PC-3 (cell line): ENCODE results near the gene GSX1.

Source experiments
- CTCF ChIP-seq: fragments of 300-600 bp; sonication (generic); conservative IDR thresholded peaks from 2 replicates; pipeline ENCODE4 v1.5.1; 2017; ENCODE audit warnings: antibody characterized with exemption, low read depth, mild to moderate bottlenecking, low read length
- EZH2 ChIP-seq: fragments of 300-600 bp; sonication (generic); IDR thresholded peaks from one replicate; pipeline ENCODE4 v1.6.1; 2017; ENCODE audit warnings: antibody characterized with exemption, mild to moderate bottlenecking, low read length; ENCODE audit not compliant: unreplicated experiment

- no peak for TF ChIP-seq CTCF
- TF ChIP-seq EZH2 = no peak
These were observed 28.5 kb downstream of the GSX1 start for GRCh38 chr13:27820524-27821482.
